MM.1S (cell line): ENCODE data around the gene TNRC6C.
A peak's percentile ranks its signal among the peaks of the same experiment; 100 is the strongest.
"Not testable (repeated sequence)": the region's sequence is repeated elsewhere in the genome, so short reads cannot be mapped to it uniquely, and the experiment has no call there.

Experiments used
- DNase-seq: peaks from one replicate; pipeline ENCODE4 v3.0.0-alpha.2; 2015
- H2AFZ ChIP-seq: fragments of 300-600 bp; sonication (generic); 2 replicates; pipeline ENCODE4 v1.6.0; 2016; ENCODE audit warnings: antibody characterized with exemption, low read length
- H3F3A ChIP-seq: fragments of 300-600 bp; sonication (generic); 2 replicates; pipeline ENCODE4 v1.6.1; 2016; ENCODE audit warnings: mild to moderate bottlenecking, antibody characterized with exemption, low read length, moderate library complexity, mixed read lengths; ENCODE audit not compliant: insufficient read depth
- H3K27ac ChIP-seq: fragments of 300-600 bp; sonication (generic); 2 replicates; pipeline ENCODE4 v1.5.1; 2016; ENCODE audit warnings: mild to moderate bottlenecking, low read length
- H3K27me3 ChIP-seq: fragments of 300-600 bp; sonication (generic); replicated peaks from 2 replicates; pipeline ENCODE4 v1.6.0; 2016; ENCODE audit warnings: low read length; ENCODE audit not compliant: insufficient read depth
- H3K36me3 ChIP-seq: fragments of 300-600 bp; sonication (generic); replicated peaks from 2 replicates; pipeline ENCODE4 v1.6.1; 2016; ENCODE audit warnings: mild to moderate bottlenecking, low read length, mixed read lengths; ENCODE audit not compliant: insufficient read depth
- H3K4me1 ChIP-seq: fragments of 300-600 bp; sonication (generic); 2 replicates; pipeline ENCODE4 v1.6.1; 2016; ENCODE audit warnings: low read length, mixed read lengths
- H3K4me2 ChIP-seq: fragments of 300-600 bp; sonication (generic); 2 replicates; pipeline ENCODE4 v1.6.0; 2016; ENCODE audit warnings: low read depth, low read length
- H3K4me3 ChIP-seq: fragments of 300-600 bp; sonication (generic); 2 replicates; pipeline ENCODE4 v1.5.1; 2016; ENCODE audit warnings: low read length, mixed read lengths
- H3K79me2 ChIP-seq: fragments of 300-600 bp; sonication (generic); 2 replicates; pipeline ENCODE4 v1.6.1; 2016; ENCODE audit warnings: mixed run types, low read length, mixed read lengths
- H3K9ac ChIP-seq: fragments of 300-600 bp; sonication (generic); 2 replicates; pipeline ENCODE4 v1.6.1; 2016; ENCODE audit warnings: low read length, mixed read lengths
- H3K9me2 ChIP-seq: fragments of 300-600 bp; sonication (generic); replicated peaks from 2 replicates; pipeline ENCODE4 v1.6.1; 2016; ENCODE audit warnings: mild to moderate bottlenecking, low read length, mixed read lengths; ENCODE audit not compliant: insufficient read depth
- H3K9me3 ChIP-seq: fragments of 300-600 bp; sonication (generic); replicated peaks from 2 replicates; pipeline ENCODE4 v1.6.1; 2016; ENCODE audit warnings: mild to moderate bottlenecking, low read length, mixed read lengths; ENCODE audit not compliant: insufficient read depth
- H4K20me1 ChIP-seq: fragments of 300-600 bp; sonication (generic); 2 replicates; pipeline ENCODE4 v1.6.1; 2016; ENCODE audit warnings: mild to moderate bottlenecking, low read length, moderate library complexity, mixed read lengths; ENCODE audit not compliant: insufficient read depth
- CTCF ChIP-seq: fragments of 300-600 bp; sonication (generic); IDR thresholded peaks from 2 replicates; pipeline ENCODE4 v1.5.1; 2016; ENCODE audit warnings: antibody characterized with exemption, low read length, mixed read lengths
- EZH2 ChIP-seq: fragments of 300-600 bp; sonication (generic); optimal IDR thresholded peaks from 2 replicates; pipeline ENCODE3; 2017; ENCODE audit warnings: low read depth, mild to moderate bottlenecking, antibody characterized with exemption, low read length, mixed read lengths
- EZH2phosphoT487 ChIP-seq: fragments of 300-600 bp; sonication (generic); IDR thresholded peaks from 2 replicates; pipeline ENCODE4 v1.6.1; 2018; ENCODE audit warnings: antibody characterized with exemption, low read length

The TNRC6C gene

GRCh38 chr17:78075545-78075944 is 117.0 kb downstream of the TNRC6C start:
- TF ChIP-seq EZH2phosphoT487 (no peak), EZH2 (no peak), CTCF (no peak)
- 0 out of 2 replicates have a peak, but pooled peaks cover 3% of the 10 kb centered on the region for H3K36me3 ChIP-seq
- no peaks in the 10 kb centered on the region for H3K9me2 ChIP-seq
- no peak overlapping the region for H3K27ac ChIP-seq
- H3K9me3 ChIP-seq, result no peaks in the 10 kb centered on the region
- no peaks in the 10 kb centered on the region for H3K27me3 ChIP-seq
- H3K9ac ChIP-seq, result no peak overlapping the region
- H3K4me2 ChIP-seq, result no peak overlapping the region
- no peaks in the 10 kb centered on the region for H3K79me2 ChIP-seq
- no peak for DNase-seq
- no peaks in the 10 kb centered on the region for H3K4me1 ChIP-seq
- H3K4me3 ChIP-seq, result no peak overlapping the region
- H4K20me1 ChIP-seq, result no peaks in the 10 kb centered on the region
- no peaks in the 10 kb centered on the region for H3F3A ChIP-seq
- H2AFZ ChIP-seq, result no peak overlapping the region

- Histone ChIP-seq H3K27me3 (no peaks in the 10 kb centered on the region), H3F3A (no peaks in the 10 kb centered on the region; the same call in 1 of the 2 replicates), H3K4me1 (peaks cover 15% of the 10 kb centered on the region), H3K4me3 (no peak overlapping the region), H3K36me3 (no peaks in the 10 kb centered on the region), H4K20me1 (no peaks in the 10 kb centered on the region), H2AFZ (no peak overlapping the region), H3K9me3 (no peaks in the 10 kb centered on the region), H3K4me2 (no peak overlapping the region), H3K9me2 (no peaks in the 10 kb centered on the region), H3K9ac (no peak overlapping the region), H3K79me2 (no peaks in the 10 kb centered on the region), H3K27ac (no peak overlapping the region)
- TF ChIP-seq EZH2phosphoT487 (no peak), CTCF (no peak), EZH2 (no peak)
- DNase-seq, result no peak
Measured at GRCh38 chr17:78079253-78079652, 120.8 kb downstream of the TNRC6C start.

- Histone ChIP-seq H3K4me3 (no peak overlapping the region), H3K36me3 (no peaks in the 10 kb centered on the region), H3K27ac (no peak overlapping the region), H3K4me1 (peaks cover 15% of the 10 kb centered on the region), H4K20me1 (no peaks in the 10 kb centered on the region), H3K27me3 (no peaks in the 10 kb centered on the region), H3K9ac (no peak overlapping the region), H3F3A (no peaks in the 10 kb centered on the region; the same call in 1 of the 2 replicates), H3K4me2 (peak overlapping the region; percentile 0; the same call in 1 of the 2 replicates), H3K79me2 (no peaks in the 10 kb centered on the region), H3K9me3 (no peaks in the 10 kb centered on the region), H2AFZ (no peak overlapping the region), H3K9me2 (no peaks in the 10 kb centered on the region)
- TF ChIP-seq CTCF (no peak), EZH2phosphoT487 (no peak), EZH2 (no peak)
- no peak for DNase-seq
Measured at GRCh38 chr17:78081551-78081950, 123.0 kb downstream of the TNRC6C start.

- H3K4me1 ChIP-seq, result peaks cover 15% of the 10 kb centered on the region
- not testable (repeated sequence) for H4K20me1 ChIP-seq, H3K27ac ChIP-seq, H3K9me2 ChIP-seq, H3K27me3 ChIP-seq, H3K4me2 ChIP-seq, H2AFZ ChIP-seq, H3K79me2 ChIP-seq, H3F3A ChIP-seq, H3K4me3 ChIP-seq, DNase-seq, H3K36me3 ChIP-seq, H3K9ac ChIP-seq, H3K9me3 ChIP-seq
Measured at GRCh38 chr17:78082355-78082872, 123.9 kb downstream of the TNRC6C start.
